Skeletal muscle satellite cell (primary cell): ENCODE measurements around the gene S100A4.

Experiments
- H3K27me3 ChIP-seq: 2 replicates; pipeline ENCODE4 v1.7.0; 2013; ENCODE audit warnings: low read length; ENCODE audit not compliant: control insufficient read depth, insufficient read depth
- H3K36me3 ChIP-seq: 2 replicates; pipeline ENCODE4 v1.7.0; 2013; ENCODE audit warnings: mild to moderate bottlenecking, control low read depth, low read length; ENCODE audit not compliant: insufficient read depth
- H3K4me1 ChIP-seq: 2 replicates; pipeline ENCODE4 v1.7.0; 2013; ENCODE audit warnings: low read length; ENCODE audit not compliant: control insufficient read depth, insufficient read depth
- H3K4me2 ChIP-seq: 2 replicates; pipeline ENCODE4 v1.7.0; 2013; ENCODE audit warnings: mild to moderate bottlenecking, low read length
- H3K4me3 ChIP-seq: 2 replicates; pipeline ENCODE4 v1.7.0; 2013; ENCODE audit warnings: low read length
- H3K9ac ChIP-seq: 2 replicates; pipeline ENCODE4 v1.7.0; 2013; ENCODE audit warnings: mild to moderate bottlenecking, low read depth, low read length, moderate library complexity
- H3K9me3 ChIP-seq: replicated peaks from 2 replicates; pipeline ENCODE4 v1.7.0; 2013; ENCODE audit warnings: mild to moderate bottlenecking, control low read depth, low read length

The S100A4 gene

GRCh38 chr1:153544453-153545066 is 1.0 kb downstream of the S100A4 start:
- Histone ChIP-seq H3K4me1 (peaks cover 82% of the 10 kb centered on the region), H3K9ac (peak overlapping the region; percentile 78), H3K9me3 (no peaks in the 10 kb centered on the region), H3K4me3 (peak overlapping the region; percentile 67), H3K4me2 (peak overlapping the region; percentile 77), H3K27me3 (no peaks in the 10 kb centered on the region), H3K36me3 (no peaks in the 10 kb centered on the region)

DNA sequence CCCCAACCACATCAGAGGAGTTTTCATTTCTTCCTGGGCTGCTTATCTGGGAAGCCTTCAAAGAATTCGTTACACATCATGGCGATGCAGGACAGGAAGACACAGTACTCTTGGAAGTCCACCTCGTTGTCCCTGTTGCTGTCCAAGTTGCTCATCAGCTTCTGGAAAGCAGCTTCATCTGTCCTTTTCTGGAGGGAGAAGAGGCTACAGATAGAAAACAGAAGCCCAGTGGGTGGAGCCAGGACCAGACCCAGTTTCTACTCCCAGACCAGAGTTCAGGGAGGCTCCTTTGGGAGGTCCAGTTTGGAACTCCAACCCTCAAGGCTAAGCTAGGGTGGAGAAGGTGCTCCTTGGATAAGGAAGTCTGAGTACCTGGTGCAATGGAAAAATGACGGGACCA is 1.9 kb downstream of the S100A4 start:
- H3K4me3 ChIP-seq: peak overlapping the region; percentile 67
- H3K4me2 ChIP-seq: peak overlapping the region; percentile 77

GRCh38 chr1:153542956-153543711 is 2.5 kb downstream of the S100A4 start:
- no peaks in the 10 kb centered on the region for H3K36me3 ChIP-seq
- no peaks in the 10 kb centered on the region for H3K27me3 ChIP-seq
- H3K9me3 ChIP-seq: no peaks in the 10 kb centered on the region
- H3K4me3 ChIP-seq: peak overlapping the region; percentile 67
- H3K4me1 ChIP-seq: peaks cover 68% of the 10 kb centered on the region
- peak overlapping the region; percentile 77 for H3K4me2 ChIP-seq
- peak overlapping the region; percentile 78 for H3K9ac ChIP-seq

More for the DNA sequence above, 1.9 kb downstream of the S100A4 start:
- Histone ChIP-seq H3K4me1 (peaks cover 74% of the 10 kb centered on the region), H3K9me3 (no peaks in the 10 kb centered on the region), H3K9ac (peak overlapping the region; percentile 78), H3K36me3 (no peaks in the 10 kb centered on the region), H3K27me3 (no peaks in the 10 kb centered on the region)

DNA sequence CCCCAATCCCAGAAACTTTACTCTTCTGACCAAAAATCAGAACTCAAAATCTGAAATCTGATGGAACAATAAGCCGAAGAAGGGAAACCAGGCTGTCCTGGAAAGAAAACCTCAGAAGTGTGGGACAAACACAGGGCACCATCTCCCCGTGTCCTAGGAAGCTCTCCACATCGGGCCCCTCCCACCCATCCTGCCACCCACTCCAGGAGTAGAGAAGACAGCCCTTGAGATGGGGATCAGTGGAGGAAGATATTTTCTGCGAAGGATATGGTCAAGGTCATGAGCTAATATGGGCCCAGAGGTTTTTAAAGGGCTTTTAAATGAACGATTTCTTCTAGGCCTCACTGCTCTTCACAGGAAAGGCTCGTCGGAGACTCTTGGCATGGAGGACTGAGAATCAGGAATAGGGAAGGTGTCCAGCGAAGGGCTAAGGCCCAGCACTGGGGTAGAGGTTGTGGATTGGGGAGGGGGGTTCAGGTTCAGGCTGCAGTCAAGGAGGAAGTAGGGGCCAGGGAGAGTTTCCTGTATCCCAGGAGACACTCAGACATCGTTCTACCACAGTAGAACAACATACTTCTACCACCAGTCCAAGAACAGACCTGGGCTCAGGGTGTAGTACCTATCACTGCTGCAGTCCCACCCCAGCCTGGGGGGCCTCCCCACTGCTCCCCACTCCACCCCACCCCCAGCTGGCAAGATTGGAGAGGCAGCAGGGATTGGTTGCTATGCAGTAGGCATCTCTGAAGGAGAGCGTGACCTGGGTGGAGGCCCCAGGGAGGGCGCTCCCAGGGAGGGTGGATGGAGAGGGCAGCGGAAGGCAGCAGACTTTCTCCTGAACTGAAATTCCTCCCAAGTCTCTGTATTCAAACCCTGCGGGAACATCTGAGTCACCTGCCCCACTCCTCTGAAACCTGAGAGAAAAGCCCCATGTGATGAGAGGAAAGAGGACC is 3.7 kb downstream of the S100A4 start:
- H3K4me2 ChIP-seq: no peak overlapping the region
- H3K9me3 ChIP-seq: no peaks in the 10 kb centered on the region
- H3K36me3 ChIP-seq: no peaks in the 10 kb centered on the region
- H3K9ac ChIP-seq: peak overlapping the region; percentile 3
- H3K27me3 ChIP-seq: no peaks in the 10 kb centered on the region
- H3K4me1 ChIP-seq: peaks cover 64% of the 10 kb centered on the region
- no peak overlapping the region for H3K4me3 ChIP-seq

GRCh38 chr1:153540394-153541361 is 4.9 kb downstream of the S100A4 start, which contains the start of gene S100A5:
S100A5 (minus strand) TSS chr1:153540934; CDS start chr1:153540191, 743 bp downstream.
- H3K27me3 ChIP-seq: no peaks in the 10 kb centered on the region
- no peaks in the 10 kb centered on the region for H3K9me3 ChIP-seq
- no peak within 1 kb of the TSS for H3K4me3 ChIP-seq
- H3K4me2 ChIP-seq: peak within 1 kb of the TSS; percentile 10
- peaks cover 64% of the 10 kb centered on the region for H3K4me1 ChIP-seq
- no peaks in the 10 kb centered on the region for H3K36me3 ChIP-seq
- H3K9ac ChIP-seq: peak within 1 kb of the TSS; percentile 3

GRCh38 chr1:153539395-153540093 is 6.1 kb downstream of the S100A4 start:
- Histone ChIP-seq H3K4me1 (peaks cover 53% of the 10 kb centered on the region), H3K9me3 (no peaks in the 10 kb centered on the region), H3K4me3 (no peak overlapping the region)

DNA sequence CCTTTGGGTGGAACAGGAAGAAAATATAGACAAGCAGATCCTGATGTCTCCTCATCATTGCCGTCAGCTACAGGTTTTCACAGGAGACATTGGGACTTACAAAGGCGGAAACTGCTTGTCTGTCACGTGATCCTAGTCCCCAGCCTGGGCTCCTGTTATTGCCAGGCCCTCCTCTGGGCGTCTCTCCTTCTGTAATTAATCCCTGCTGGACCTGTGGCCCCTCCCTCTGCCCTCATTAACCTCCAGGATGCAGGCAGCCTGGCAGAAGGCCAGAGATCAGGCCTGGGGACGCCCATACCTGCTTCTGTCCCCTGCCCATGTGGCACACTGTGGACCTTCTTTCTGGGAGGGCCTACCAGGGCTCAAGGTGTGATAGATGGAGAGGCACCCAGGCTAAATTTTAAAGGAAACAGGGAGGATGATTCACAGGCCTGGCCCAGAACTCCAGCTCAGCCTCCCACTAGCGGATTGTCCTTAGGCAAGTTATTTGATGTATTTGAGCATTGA is 7.2 kb downstream of the S100A4 start:
- H3K4me2 ChIP-seq: no peak overlapping the region
- no peak overlapping the region for H3K4me3 ChIP-seq
- no peaks in the 10 kb centered on the region for H3K9me3 ChIP-seq
- H3K36me3 ChIP-seq: peaks cover 15% of the 10 kb centered on the region
- H3K9ac ChIP-seq: no peak overlapping the region
- H3K4me1 ChIP-seq: peaks cover 47% of the 10 kb centered on the region
- no peaks in the 10 kb centered on the region for H3K27me3 ChIP-seq

More at GRCh38 chr1:153539395-153540093, 6.1 kb downstream of the S100A4 start:
- H3K4me2 ChIP-seq: no peak overlapping the region
- peaks cover 7% of the 10 kb centered on the region for H3K36me3 ChIP-seq
- no peaks in the 10 kb centered on the region for H3K27me3 ChIP-seq
- H3K9ac ChIP-seq: no peak overlapping the region

- Histone ChIP-seq H3K4me1 (peaks cover 46% of the 10 kb centered on the region), H3K9ac (no peak overlapping the region), H3K9me3 (no peaks in the 10 kb centered on the region), H3K4me2 (no peak overlapping the region), H3K36me3 (peaks cover 15% of the 10 kb centered on the region), H3K27me3 (no peaks in the 10 kb centered on the region), H3K4me3 (no peak overlapping the region)
These were observed 8.3 kb downstream of the S100A4 start for GRCh38 chr1:153537376-153537730.

DNA sequence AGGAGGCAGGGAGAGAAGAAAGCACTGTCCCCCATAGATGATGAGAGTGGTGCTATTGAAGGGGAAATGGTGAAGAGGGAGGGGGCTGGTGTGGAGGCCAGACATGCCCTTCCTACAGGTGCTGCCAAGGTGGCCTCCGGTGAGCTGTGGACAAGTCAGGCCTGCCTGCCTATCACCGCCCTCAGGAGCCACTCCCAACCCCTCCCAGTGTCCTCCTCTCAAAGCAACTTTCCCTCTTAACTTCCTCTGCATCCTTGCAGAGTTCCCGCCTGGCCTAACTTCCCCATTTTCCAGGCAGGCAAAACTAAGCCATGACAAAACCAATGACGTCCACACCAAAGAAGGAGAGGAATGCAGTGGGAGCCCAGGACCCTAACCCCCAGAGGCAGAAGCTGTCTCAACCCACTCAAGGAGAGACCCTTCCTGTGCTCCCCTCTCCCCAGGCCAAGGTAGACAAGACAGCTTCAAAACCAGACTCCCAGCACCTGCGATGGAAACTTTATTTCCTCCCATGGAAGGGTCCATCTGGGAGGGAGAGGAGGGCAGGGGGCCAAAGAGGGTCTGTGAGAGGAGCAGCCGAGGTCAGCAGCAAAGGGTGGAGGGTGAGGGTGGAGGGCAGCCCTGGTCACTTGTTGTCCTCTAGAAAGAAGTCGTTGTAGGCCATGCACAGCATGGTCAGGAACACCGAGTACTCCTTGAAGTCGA is 8.8 kb downstream of the S100A4 start:
- Histone ChIP-seq H3K9ac (peak overlapping the region; percentile 77), H3K4me3 (peak overlapping the region; percentile 82), H3K4me2 (peak overlapping the region; percentile 87), H3K36me3 (peaks cover 15% of the 10 kb centered on the region), H3K27me3 (no peaks in the 10 kb centered on the region), H3K9me3 (no peaks in the 10 kb centered on the region), H3K4me1 (peaks cover 47% of the 10 kb centered on the region)
